Nucleus accumbens (tissue), 56 donors: ENCODE results near the gene MSI1.
"Not testable (repeated sequence)": the region's sequence is repeated elsewhere in the genome, so short reads cannot be mapped to it uniquely, and the experiment has no call there.

Experiments used
- DNase-seq, 56 donors: peaks; one replicate each; lab custom pipeline; 2025; lab: John Stamatoyannopoulos, UW

Gene MSI1

GRCh38 chr12:120358412-120359100 lies 10.4 kb downstream of the MSI1 start:
- no peak for DNase-seq

GRCh38 chr12:120357104-120357503 lies 11.9 kb downstream of the MSI1 start:
- no peak for DNase-seq

DNA sequence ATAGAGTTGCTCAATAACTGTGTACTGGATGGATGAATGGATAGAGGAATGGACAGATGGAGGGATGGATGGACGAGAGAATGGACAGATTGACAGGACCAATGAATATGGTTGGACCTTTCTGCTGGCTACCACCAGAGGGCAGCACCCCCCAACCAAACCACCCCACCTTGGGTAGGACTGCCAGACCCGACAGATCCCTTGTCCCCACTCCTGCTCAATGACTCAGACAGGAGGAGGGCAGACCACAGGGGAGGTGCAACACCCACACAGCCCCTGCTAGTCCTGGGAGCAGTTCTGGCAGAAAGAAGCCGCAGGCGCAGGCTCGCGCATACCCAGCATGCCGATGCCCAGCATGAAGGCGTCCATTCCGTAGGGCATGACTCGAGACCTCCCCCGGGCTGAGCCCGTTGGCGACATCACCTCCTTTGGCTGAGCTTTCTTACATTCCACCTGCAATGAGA lies 12.4 kb downstream of the MSI1 start:
- peak in 53 of 56 donors; percentile 4 to 87 (median 56) for DNase-seq

GRCh38 chr12:120353556-120354317 lies 15.2 kb downstream of the MSI1 start:
- DNase-seq, result no peak

DNA sequence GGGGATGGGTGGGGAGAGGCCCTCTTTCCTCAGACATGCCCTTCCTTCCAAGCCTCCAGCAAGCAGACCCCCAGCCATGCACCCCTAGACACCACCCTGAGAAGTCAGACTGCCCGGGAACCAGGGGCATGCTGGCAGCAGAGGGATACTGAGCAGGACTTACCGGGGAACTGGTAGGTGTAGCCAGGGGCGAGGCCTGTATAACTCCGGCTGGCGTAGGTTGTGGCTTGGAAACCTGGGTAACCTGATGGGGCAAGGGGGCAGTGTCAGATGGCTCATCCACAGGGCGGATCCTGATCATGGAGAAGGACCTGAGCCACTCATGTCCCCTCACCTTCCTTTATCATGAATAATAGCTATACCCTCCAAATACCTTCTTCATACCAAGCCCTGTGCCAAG lies 15.8 kb downstream of the MSI1 start:
- DNase-seq, result no peak

GRCh38 chr12:120352117-120352516 lies 16.8 kb downstream of the MSI1 start:
- no peak for DNase-seq

DNA sequence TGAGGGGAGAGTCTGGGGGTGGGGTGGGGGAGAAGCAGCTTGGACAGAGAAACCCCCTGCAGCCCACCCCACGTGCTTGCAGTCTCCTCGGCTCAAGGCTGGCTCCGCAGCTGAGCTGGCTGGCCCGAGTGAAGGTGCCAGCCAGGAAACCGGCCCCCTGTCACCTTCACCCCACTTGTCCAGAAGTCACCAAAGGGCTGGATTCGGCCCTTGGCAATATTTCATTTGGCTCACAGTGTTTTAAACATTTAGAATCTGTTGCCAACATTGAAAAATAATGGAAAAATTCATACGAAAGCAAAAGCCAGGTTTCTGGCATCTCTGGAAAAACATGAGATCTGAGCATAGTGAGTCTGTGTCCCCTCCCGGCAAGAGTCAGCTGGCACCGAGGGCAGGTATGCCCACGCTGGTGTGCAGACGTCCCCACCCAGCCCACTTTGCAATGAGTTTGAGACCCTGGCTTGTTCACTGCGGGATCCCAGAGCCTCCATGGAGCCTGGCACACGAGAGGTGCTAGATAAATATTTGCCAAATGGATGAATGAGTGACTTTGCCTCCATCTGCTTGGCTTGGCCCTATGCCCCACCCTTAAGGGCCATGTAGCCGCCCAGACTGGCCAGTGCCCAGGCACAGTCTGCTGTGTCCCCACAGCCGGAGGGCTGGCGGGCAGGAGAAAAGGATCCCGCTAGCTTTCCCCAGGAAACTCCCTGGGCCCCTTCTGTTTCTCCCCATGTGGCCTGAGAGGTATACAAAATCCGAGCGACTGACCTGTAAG lies 18.2 kb downstream of the MSI1 start:
- peak in 6 of 56 donors; percentile 5 to 42 (median 8) for DNase-seq

DNA sequence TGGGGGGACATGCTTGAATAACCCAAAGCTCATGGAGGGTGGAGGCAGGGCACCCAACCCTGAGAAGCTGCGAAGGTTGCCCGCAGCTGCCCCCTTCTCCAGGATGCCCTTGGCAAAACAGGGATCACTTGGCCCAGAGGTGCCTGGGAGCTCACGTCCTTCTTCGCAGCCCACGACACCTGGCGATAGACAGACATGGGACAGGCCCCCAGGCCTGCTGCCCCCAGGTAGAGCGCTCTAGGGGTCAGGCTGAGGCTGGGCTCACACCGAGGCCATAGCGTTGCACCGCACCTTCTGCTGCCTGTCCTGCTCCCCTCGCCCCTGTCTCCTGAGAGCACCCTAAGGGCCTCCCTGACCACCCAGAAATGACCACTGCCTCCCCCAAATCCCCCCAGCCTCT lies 21.2 kb downstream of the MSI1 start:
- no peak for DNase-seq

- DNase-seq, result no peak
These were observed 22.3 kb downstream of the MSI1 start for GRCh38 chr12:120346681-120347080.

GRCh38 chr12:120346031-120346430 lies 22.9 kb downstream of the MSI1 start:
- DNase-seq, result no peak

GRCh38 chr12:120343692-120344091 lies 25.3 kb downstream of the MSI1 start:
- no peak for DNase-seq

GRCh38 chr12:120343039-120343537 lies 25.9 kb downstream of the MSI1 start:
- no peak for DNase-seq

- DNase-seq, result no peak
These were observed 26.6 kb downstream of the MSI1 start for GRCh38 chr12:120342175-120343038.

- no peak for DNase-seq
These were observed 29.7 kb downstream of the MSI1 start for GRCh38 chr12:120339256-120339655.

GRCh38 chr12:120337730-120338129 lies 31.2 kb downstream of the MSI1 start:
- DNase-seq, result no peak

DNA sequence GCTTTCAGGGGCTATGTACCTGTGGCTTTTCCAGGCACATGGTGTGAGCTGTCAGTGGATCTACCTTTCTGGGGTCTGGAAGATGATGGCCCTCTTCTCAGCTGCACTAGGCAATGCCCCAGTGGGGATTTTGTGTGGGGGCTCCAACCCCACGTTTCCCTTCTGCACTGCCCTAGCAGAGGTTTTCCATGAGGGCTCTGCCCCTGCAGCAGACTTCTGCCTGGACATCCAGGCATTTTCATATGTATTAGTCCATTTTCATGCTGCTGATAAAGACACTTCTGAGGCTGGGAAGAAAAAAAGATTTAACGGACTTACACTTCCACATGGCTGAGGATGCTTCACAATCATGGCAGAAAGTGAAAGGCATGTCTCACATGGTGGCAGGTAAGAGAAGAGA lies 32.6 kb downstream of the MSI1 start:
- DNase-seq, result not testable (repeated sequence)

- peak in 15 of 56 donors; percentile 0 to 49 (median 12) for DNase-seq
These were observed 33.5 kb downstream of the MSI1 start for GRCh38 chr12:120335447-120335846.

GRCh38 chr12:120332523-120332922 lies 36.4 kb downstream of the MSI1 start:
- no peak for DNase-seq

DNA sequence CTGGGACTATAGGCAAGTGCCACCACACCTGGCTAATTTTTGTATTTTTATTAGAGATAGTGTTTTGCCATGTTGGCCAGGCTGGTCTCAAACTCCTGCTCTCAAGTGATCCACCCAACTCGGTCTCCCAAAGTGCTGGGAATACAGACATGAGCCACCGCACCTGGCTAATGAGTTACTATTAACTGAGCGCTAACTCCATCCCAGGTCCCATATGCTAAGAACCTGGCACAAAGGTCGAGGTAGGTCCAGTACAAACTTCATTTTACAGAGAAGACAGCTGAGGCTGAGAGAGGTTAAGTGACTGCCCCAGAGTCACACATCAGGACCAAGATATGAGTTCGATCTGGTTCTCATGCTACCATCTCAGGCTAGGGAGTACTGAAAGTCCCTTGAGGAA lies 36.9 kb downstream of the MSI1 start:
- no peak for DNase-seq

- no peak for DNase-seq
These were observed 37.6 kb downstream of the MSI1 start for GRCh38 chr12:120331390-120331789.
